Muscle layer of colon (tissue), 2 donors: Measurements from ENCODE around the gene GRID2.
A peak's percentile ranks its signal among the peaks of the same experiment; 100 is the strongest.

ENCODE experiments used
- H3K27ac ChIP-seq: one replicate; pipeline ENCODE4 v1.7.0; 2013; ENCODE audit warnings: low read depth, mild to moderate bottlenecking, low read length, moderate library complexity
- H3K27me3 ChIP-seq, 2 donors: one replicate each; pipeline ENCODE4 v1.7.0; 2013; ENCODE audit warnings: low read length in 2 of 2, mild to moderate bottlenecking in 2 of 2; ENCODE audit not compliant: insufficient read depth in 2 of 2, control insufficient read depth in 1 of 2
- H3K36me3 ChIP-seq: one replicate; pipeline ENCODE4 v1.7.0; 2013; ENCODE audit warnings: mild to moderate bottlenecking, low read length; ENCODE audit not compliant: insufficient read depth
- H3K4me1 ChIP-seq: one replicate; pipeline ENCODE4 v1.7.0; 2013; ENCODE audit warnings: mild to moderate bottlenecking, low read length; ENCODE audit not compliant: insufficient read depth
- H3K4me3 ChIP-seq, 2 donors: one replicate each; pipeline ENCODE4 v1.7.0; 2013; ENCODE audit warnings: low read length in 2 of 2, low read depth in 1 of 2, mild to moderate bottlenecking in 1 of 2, moderate library complexity in 1 of 2
- H3K9ac ChIP-seq: one replicate; pipeline ENCODE4 v1.7.0; 2013; ENCODE audit warnings: low read length
- H3K9me3 ChIP-seq: one replicate; pipeline ENCODE4 v1.7.0; 2013; ENCODE audit warnings: mild to moderate bottlenecking, low read length
- donor health status: abdominal sarcoma.
- donor health status: Adenocarcinoma of cecum.

Gene GRID2

DNA sequence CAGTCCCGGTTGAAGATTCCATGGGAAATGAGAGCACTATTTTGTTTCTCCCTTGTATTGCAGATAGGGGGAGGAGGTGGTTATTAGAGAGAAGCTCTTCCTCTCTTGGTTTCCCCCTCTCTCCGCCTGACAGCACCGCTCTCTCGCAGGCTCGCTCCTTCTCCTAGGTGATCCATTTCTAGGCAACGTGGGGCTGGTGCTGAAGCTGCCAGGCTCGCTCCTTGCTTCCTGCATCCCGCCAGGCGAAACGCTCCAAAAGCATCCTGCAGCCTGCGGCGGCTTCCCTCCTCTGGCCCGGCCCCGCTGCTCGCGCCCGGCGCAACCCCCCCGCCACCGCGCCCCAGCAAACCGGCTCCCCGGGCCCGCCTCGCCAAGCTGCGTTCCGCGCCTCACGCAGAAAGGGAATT is at the start of gene GRID2:
GRID2 (plus strand) TSS at position 346 of the 407 bp plus-strand sequence.
- Histone ChIP-seq H3K36me3 (no peaks in the 10 kb centered on the region), H3K27me3 (peaks cover 26 to 40% of the 10 kb centered on the region in 2 donors), H3K4me1 (peaks cover 16% of the 10 kb centered on the region), H3K9ac (no peak within 1 kb of the TSS), H3K4me3 (peak within 1 kb of the TSS; percentile 39 to 42), H3K27ac (no peak within 1 kb of the TSS), H3K9me3 (no peaks in the 10 kb centered on the region)

DNA sequence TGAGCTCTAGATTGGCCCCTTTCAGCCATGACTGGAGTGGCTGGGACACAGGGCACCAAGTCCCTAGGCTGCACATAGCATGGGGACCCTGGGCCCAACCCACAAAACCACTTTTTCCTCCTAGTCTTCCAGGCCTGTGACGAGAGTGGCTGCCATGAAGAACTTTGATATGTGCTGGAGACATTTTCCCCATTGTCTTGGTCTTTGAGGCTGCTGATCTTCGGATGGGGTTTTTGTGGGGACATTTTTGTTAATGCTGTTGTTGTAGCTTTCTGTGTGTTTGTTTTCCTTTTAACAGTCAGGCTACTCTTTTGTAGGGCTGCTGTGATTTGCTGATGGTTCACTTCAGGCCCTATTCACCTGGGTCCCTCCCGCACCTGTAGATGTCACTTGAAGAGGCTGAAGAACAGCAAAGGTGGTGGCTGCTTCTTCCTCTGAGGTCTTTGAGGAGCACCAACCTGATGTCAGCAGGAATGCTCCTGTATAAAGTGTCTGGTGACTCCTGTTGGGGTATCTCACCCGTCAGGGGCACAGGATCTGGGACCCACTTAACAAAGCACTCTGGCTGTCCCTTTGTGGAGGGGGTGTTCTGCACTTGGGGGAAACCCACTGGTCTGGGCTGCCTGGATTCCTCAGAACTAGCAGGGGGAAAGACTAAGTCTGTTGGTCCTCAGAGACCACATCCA is 49.6 kb upstream of the GRID2 start:
- H3K27ac ChIP-seq = no peak overlapping the region
- no peaks in the 10 kb centered on the region for H3K9me3 ChIP-seq
- H3K4me3 ChIP-seq = no peak overlapping the region
- no peak overlapping the region for H3K9ac ChIP-seq
- H3K36me3 ChIP-seq = no peaks in the 10 kb centered on the region
- no peaks in the 10 kb centered on the region for H3K27me3 ChIP-seq
- H3K4me1 ChIP-seq = no peaks in the 10 kb centered on the region

- no peak overlapping the region for H3K9ac ChIP-seq
- H3K9me3 ChIP-seq = no peaks in the 10 kb centered on the region
- H3K4me3 ChIP-seq = no peak overlapping the region
- H3K27me3 ChIP-seq = no peaks in the 10 kb centered on the region
- H3K4me1 ChIP-seq = no peaks in the 10 kb centered on the region
- H3K36me3 ChIP-seq = no peaks in the 10 kb centered on the region
- no peak overlapping the region for H3K27ac ChIP-seq
Measured at GRCh38 chr4:92254767-92255442, 48.9 kb upstream of the GRID2 start.

DNA sequence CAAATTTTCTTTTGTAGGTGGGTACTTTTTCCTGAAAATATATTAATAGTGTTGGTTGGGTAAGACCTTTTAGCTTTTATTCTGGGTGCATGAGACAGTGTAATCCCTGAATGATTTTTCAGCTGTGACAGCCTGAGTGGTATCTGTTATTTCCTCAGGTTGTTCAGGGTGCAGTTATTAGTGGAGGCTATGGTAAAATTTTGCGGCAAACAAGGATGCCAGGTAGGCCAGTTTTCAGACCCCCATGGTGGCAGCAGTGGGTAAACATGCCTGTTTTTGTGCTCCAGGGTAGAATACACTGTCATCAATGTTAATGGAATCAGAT is 47.9 kb upstream of the GRID2 start:
- Histone ChIP-seq H3K9me3 (no peaks in the 10 kb centered on the region), H3K27me3 (no peaks in the 10 kb centered on the region), H3K4me3 (no peak overlapping the region), H3K27ac (no peak overlapping the region), H3K4me1 (no peaks in the 10 kb centered on the region), H3K9ac (no peak overlapping the region), H3K36me3 (no peaks in the 10 kb centered on the region)

DNA sequence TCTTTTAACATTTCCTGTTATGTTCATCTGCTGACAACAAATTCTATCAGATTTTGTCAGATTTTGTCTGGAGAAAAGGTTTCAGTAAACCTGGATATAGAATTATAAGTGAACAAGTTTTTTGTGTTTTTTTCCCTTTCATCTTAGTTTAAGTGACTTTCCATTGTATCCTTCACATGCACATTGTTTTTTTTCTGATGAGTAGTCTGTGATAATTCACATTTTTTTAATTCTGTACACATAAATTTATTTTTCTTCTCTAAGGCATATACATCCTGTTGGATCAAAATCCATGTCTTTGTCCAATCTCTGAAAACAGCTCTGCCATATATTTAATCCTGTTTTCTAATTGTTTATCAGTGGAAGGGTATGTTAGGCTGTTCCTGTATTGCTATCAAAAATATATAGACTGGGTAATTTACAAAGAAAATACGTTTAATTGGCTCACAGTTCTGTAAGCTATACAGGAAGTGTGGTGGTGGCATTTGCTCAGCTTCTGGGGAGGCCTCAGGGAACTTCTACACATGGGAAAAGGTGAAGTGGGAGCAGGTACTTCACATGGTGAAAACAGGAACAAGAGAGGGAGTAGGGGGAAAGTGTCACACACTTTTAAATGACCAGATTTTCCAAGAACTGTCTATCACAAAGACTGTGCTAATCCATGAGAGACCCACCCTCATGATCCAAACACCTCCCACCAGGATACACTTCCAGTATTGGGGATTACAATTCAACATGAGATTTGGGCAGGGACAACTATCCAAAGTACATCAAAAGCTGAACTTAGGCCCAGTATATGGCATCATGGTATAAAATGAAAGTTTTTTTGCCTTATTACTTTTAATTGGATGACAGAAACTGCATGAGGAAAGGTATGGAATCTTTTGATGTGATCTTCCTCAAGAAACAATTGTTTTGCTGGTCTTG is 45.6 kb upstream of the GRID2 start:
- Histone ChIP-seq H3K27me3 (no peaks in the 10 kb centered on the region), H3K4me3 (no peak overlapping the region), H3K9me3 (no peaks in the 10 kb centered on the region), H3K4me1 (no peaks in the 10 kb centered on the region), H3K36me3 (no peaks in the 10 kb centered on the region), H3K27ac (no peak overlapping the region), H3K9ac (no peak overlapping the region)

DNA sequence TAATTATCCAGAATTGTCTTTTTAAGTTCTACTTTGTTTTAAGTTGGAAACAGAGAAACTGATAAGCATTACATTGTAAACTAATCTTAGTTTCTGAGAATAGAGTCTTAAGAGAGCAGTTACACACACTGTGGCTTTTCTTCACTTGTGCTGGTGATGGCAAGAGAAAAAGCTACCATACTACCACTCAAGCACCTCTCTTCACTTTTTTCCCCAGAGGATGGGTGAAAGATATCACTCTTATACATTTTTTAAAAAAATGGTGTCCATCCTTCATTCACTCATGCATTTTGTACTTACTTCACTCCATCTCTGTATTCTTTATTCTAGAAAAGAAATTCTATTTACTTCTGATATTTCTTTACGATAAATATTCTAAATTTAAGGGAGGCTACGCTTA is 42.5 kb upstream of the GRID2 start:
- H3K4me1 ChIP-seq = no peaks in the 10 kb centered on the region
- H3K36me3 ChIP-seq = no peaks in the 10 kb centered on the region
- H3K27me3 ChIP-seq = no peaks in the 10 kb centered on the region
- no peak overlapping the region for H3K4me3 ChIP-seq
- H3K27ac ChIP-seq = no peak overlapping the region
- H3K9ac ChIP-seq = no peak overlapping the region
- H3K9me3 ChIP-seq = no peaks in the 10 kb centered on the region

GRCh38 chr4:92262371-92262770 is 41.4 kb upstream of the GRID2 start:
- H3K27me3 ChIP-seq = no peaks in the 10 kb centered on the region
- no peak overlapping the region for H3K27ac ChIP-seq
- H3K4me1 ChIP-seq = no peaks in the 10 kb centered on the region
- no peak overlapping the region for H3K9ac ChIP-seq
- H3K9me3 ChIP-seq = no peaks in the 10 kb centered on the region
- H3K4me3 ChIP-seq = no peak overlapping the region
- H3K36me3 ChIP-seq = no peaks in the 10 kb centered on the region

- no peaks in the 10 kb centered on the region for H3K36me3 ChIP-seq
Measured at GRCh38 chr4:92263010-92263409, 40.8 kb upstream of the GRID2 start.

GRCh38 chr4:92263575-92263974 is 40.2 kb upstream of the GRID2 start:
- no peaks in the 10 kb centered on the region for H3K9me3 ChIP-seq
- H3K27ac ChIP-seq = no peak overlapping the region
- no peak overlapping the region for H3K4me3 ChIP-seq

More at GRCh38 chr4:92263010-92263409, 40.8 kb upstream of the GRID2 start:
- H3K27me3 ChIP-seq = no peaks in the 10 kb centered on the region
- H3K27ac ChIP-seq = no peak overlapping the region
- no peak overlapping the region for H3K9ac ChIP-seq
- no peak overlapping the region for H3K4me3 ChIP-seq
- no peaks in the 10 kb centered on the region for H3K9me3 ChIP-seq
- H3K4me1 ChIP-seq = no peaks in the 10 kb centered on the region

GRCh38 chr4:92264163-92264562 is 39.6 kb upstream of the GRID2 start:
- Histone ChIP-seq H3K9me3 (no peaks in the 10 kb centered on the region), H3K9ac (no peak overlapping the region), H3K4me3 (no peak overlapping the region), H3K27ac (no peak overlapping the region), H3K4me1 (no peaks in the 10 kb centered on the region), H3K36me3 (no peaks in the 10 kb centered on the region), H3K27me3 (no peaks in the 10 kb centered on the region)

More at GRCh38 chr4:92263575-92263974, 40.2 kb upstream of the GRID2 start:
- no peaks in the 10 kb centered on the region for H3K36me3 ChIP-seq
- no peak overlapping the region for H3K9ac ChIP-seq
- H3K4me1 ChIP-seq = no peaks in the 10 kb centered on the region
- no peaks in the 10 kb centered on the region for H3K27me3 ChIP-seq

DNA sequence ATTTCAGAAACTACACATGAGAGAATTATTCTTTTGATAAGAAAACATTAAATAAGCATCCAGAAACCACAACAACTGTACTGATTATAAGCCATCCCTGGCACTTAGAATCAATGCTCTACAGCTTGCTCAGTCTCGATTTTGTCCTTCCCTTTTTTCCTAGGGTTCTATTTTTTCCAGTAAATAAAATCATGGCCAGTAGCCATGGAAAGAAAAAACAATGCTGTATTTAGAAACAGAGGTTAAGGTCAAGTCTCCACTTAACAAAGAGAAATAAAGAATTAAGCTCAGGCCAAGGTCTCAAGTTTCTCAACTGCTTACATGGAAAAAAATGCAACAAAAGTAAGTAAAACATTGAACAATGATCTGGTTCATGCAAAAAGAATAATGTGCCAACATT is 38.7 kb upstream of the GRID2 start:
- no peaks in the 10 kb centered on the region for H3K9me3 ChIP-seq
- no peak overlapping the region for H3K27ac ChIP-seq

More for the DNA sequence above, 38.7 kb upstream of the GRID2 start:
- H3K4me1 ChIP-seq = no peaks in the 10 kb centered on the region
- no peak overlapping the region for H3K9ac ChIP-seq
- no peaks in the 10 kb centered on the region for H3K36me3 ChIP-seq
- no peak overlapping the region for H3K4me3 ChIP-seq
- no peaks in the 10 kb centered on the region for H3K27me3 ChIP-seq
